GM19193 (cell line): ENCODE data around the gene GPR82.

Source experiments
- POLR2A ChIP-seq: IDR thresholded peaks from 4 replicates; pipeline ENCODE4 v1.6.1; 2011; ENCODE audit not compliant: insufficient read depth, insufficient read length; ENCODE audit errors: extremely low read depth

Gene GPR82, protein sequence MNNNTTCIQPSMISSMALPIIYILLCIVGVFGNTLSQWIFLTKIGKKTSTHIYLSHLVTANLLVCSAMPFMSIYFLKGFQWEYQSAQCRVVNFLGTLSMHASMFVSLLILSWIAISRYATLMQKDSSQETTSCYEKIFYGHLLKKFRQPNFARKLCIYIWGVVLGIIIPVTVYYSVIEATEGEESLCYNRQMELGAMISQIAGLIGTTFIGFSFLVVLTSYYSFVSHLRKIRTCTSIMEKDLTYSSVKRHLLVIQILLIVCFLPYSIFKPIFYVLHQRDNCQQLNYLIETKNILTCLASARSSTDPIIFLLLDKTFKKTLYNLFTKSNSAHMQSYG

DNA sequence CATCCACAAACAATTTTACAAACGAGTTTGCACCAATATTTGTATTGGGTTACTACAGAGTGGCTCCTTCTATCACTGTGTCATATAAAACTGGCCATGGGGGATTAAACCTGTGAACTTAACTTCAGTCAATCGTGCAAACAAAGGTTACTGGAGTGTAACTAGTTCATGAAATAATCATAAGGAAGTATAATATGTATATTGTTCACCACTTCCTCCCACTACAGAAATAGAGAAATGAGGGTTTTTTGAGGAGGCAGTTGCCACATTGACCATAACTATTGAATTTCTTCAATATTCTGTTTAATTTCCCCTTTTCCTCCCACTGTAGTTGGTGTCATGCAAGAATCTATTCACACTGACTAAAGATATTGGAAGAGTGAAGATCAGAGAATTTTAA lies at the start of gene GPR82:
Gene GPR82, plus strand, starts transcription at position 356 of the 400 bp plus-strand sequence. CDS start 2,846 bp downstream, outside the sequence.
- no peak for TF ChIP-seq POLR2A

DNA sequence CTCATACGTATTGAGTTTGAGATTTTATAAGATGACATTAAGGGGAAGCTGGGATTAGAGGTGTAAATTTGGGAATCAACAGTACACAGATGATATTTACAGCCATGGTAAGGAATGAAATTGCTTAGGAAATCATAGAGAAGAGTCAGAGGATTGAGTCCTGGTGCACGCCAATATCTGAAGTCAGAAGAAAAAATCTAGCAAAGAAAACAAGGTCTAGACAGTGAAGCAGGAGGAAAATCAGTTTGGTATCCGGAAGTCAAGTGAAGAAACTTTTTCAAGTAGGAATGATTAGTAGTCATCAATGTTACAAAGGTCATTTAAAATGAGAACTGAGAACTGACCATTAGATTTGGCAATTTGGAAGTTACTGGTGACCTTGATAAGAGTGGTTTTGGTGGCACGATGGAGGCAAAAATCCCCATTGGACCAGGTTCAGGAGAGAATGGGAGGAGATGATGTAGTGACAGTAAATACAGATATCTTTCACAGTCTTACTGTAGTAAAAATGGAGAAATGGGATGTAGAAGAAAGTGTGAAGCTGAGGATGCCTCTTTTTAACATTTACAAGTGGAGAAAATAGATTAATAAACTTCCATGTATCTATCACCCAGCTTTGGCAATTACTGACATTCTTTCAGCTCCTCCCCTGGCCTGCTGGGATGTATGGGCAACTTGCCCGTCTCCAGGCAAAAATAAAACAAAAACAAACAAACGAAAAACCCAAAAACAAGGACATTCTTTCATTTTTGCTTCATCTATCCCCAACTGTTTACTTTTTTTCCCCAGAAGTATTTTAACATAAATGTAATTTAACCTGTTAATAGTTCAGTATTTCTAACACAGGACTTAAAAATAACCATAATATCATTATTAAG lies 46.6 kb upstream of the GPR82 start:
- no peak for TF ChIP-seq POLR2A

DNA sequence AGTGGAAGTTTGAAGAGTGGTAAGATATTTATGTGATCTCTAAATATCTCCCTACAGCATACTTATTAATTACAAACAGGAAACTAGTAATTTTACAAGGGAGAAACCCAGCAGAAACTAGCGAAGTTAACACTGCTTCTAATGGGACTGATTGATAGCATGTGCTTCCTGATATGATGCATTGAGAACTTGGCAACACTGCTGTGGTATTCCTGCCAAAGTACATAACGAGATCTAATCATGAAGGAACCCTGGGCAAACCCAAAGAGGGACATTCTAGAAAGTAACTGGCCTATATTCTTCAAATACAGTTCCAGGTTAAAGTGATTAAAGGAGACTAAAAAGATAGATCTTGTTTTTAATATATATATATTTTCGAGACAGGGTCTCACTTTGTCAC lies 39.8 kb upstream of the GPR82 start:
- TF ChIP-seq POLR2A: no peak

DNA sequence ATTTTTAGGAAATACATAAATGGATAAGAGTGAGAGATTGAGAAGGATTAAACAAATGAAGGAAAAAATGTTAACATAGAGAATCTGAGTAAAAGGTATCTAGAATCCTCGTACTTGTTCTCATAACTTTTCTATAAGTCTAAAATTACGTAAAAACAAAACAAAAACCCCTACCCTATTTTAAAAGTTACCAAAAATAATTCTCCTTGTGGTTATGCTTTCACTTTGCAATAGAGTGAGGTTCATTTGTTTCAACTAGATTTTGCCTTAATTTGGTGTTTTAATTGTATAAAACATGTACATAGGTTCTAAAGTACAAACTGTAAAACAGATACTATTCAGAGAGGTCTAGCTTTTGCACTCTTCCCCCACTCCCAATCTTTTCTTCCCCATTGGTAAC lies 39.0 kb upstream of the GPR82 start:
- TF ChIP-seq POLR2A: no peak

GRCh38 chrX:41686788-41687187 lies 37.2 kb upstream of the GPR82 start:
- TF ChIP-seq POLR2A: no peak

DNA sequence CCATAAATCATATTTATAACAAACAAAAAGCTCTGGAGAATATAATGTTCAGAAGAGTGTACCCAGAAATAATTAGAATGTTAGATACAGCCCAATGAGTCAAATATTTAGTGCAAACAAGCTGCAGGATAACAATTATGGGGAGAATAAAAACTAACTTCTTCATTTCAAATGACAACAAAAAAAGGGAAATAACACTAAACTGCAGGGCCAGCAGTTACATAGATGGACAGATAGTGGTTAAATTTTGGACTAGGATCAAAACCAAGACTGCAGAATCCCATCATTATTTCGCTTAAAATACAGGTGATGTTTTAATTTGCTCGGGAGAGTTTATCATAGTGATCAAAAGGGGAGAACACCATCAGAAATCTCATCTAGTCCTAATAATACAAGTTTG lies 35.8 kb upstream of the GPR82 start:
- TF ChIP-seq POLR2A: no peak

- TF ChIP-seq POLR2A: no peak
These were observed 35.1 kb upstream of the GPR82 start, which contains the start of gene GPR34 for GRCh38 chrX:41688835-41689234. GPR34 (plus strand) TSS chrX:41688973; CDS start chrX:41695634, 6,661 bp downstream.

DNA sequence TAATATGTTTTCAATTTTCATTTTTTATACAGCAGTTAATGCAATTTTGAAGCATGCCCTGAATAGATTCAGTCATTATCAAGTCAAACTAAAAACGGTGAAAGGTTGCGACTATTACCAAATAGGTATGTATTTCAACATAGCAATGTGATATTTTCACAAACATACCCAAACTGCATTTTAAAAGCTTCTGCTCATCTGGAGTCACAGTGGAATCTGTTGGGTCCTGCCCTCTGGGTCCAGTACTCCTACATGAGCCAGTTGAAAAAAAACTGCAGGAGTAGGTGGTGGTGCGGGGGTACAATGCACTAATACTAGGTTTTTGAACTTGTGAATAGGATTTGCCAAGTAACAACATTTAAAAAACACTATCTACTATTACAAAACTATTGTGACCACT lies 34.3 kb upstream of the GPR82 start:
- no peak for TF ChIP-seq POLR2A

DNA sequence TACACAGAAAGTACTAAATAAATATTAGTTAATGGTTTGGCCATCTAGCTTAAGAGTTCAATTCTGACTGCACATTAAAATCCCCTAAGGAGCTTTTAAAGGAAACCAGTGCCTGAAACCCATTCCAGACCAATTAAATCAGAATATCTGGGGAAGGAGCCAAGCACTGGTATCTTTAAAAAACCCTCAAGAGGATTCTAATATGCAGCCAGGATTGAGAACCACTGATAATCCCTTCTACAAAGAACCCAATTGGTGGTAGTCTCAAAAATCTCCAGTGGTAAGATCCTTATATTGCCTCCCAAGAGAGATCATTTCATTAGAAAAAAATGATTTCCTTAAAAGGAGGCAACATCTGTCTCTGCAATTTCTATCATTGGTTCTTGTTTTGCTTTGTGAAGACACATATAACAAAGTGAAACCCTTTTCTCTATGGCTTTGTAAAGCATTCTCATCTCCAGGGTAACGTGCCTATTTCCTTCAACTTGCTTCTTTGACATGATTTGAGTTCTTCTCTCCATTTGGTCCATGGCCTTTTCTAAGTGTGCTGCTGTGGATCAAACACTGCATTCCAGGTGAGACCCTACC lies 31.7 kb upstream of the GPR82 start:
- TF ChIP-seq POLR2A: no peak

- no peak for TF ChIP-seq POLR2A
These were observed 31.0 kb upstream of the GPR82 start for GRCh38 chrX:41693024-41693423.

DNA sequence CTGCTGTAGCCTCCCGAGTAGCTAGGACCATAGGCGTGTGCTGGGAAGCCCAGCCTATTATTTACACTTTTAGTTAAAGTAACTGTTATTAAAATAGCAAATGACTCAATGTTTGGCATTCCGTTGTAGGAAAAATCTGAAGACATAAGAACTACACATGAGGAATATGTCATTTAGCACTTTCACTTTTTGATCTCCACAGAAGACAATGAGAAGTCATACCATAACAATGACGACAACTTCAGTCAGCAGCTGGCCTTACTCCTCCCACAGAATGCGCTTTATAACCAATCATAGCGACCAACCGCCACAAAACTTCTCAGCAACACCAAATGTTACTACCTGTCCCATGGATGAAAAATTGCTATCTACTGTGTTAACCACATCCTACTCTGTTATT lies 28.6 kb upstream of the GPR82 start:
- no peak for TF ChIP-seq POLR2A

DNA sequence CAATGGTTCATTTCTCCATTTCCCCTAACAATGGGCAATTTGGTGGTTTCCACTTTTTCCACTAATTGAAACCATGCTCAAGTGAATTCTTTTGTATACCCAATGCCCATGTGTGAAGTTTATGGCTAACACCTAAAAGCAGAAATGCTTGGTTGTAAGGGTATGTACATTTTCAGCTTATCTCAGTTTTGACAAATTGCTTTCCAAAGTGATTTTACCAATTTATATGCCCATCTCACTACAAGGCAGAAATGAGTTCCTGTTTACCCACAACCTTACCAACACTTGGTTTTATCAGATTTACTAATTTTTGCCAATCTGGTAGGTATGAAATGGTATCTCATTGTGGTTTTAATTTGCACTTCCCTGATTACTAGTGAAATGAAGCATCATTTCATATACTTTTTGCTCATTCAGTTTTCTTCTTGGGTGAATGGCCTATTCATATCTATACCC lies 20.4 kb upstream of the GPR82 start:
- no peak for TF ChIP-seq POLR2A

DNA sequence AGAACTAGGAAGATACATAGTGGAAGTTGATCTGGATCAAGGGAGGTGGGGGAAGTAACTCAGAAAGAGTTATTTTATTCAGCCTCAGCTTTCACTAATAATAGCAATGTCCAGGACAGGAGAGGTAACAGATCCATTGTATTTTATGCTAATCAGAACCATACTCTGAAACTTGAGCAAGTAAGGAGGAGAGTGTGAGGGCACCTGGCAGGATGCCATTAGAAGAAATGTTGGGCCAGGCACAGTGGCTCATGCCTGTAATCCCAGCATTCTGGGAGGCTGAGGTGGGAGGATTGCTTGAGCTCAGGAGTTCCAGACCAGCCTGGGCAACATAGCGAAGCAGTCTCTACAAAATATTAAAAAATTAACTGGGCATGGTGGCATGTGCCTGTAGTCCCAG lies 18.9 kb upstream of the GPR82 start:
- no peak for TF ChIP-seq POLR2A

DNA sequence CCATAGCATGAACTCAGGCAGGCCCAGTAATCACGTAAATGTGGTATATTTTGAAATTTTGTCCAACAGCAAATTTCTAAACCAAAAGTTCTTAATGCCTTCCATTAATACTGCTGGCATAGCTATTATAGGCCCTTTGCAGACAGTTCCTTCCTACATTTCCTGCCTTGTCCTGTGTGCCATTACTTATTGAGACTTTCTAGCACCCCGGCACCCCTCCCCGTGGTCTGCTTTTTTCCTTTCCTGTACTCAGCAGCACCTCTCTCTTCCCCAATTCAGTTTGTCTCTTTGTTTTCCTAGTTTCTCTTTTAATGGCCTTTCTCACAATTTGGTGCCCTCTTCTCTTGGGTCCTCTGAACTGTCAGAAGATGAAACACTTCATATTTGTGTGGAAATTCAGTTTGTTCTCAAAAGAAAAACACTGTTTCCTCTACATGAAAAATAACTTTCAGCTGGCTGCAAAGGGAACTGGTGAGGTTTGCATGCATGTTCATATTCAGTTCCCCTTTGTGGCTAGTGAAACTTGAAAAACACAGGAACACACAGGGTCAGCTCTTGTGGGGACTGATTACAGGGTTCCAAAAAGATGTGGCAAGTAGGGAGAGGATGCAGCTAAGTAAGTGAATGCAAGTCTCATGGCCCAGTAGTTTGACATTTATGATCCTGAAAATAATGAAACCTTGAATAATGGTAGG lies 18.2 kb upstream of the GPR82 start:
- no peak for TF ChIP-seq POLR2A

DNA sequence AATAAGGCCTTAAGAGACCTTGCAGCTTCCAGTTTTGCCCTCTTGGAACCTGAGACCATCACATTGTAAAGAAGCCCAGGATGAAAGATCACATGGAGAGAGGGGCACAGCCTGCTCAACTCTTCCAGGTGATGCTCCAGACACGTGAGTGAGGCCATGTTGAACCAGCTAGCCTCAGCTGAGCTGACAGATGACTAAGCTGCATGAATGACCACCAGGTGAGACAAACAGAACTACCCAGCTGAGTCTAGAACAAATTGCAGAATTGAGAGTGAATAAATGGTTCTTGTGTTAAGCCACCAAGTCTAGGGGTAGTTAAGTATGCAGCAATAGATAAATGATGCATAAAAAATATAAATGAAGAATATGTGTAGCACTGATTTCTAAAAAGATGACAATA lies 16.8 kb upstream of the GPR82 start:
- TF ChIP-seq POLR2A: no peak
